Measurements from ENCODE around the gene CDC42EP4. TPM values are rescaled to one million over a fixed set of nuclear protein-coding genes. Genes with fewer than 3 reads are reported as not detected.

CDC42EP4 gene
- total and polyA plus RNA-seq, 8 donors: 23.2 to 93.3 (median 44.8) TPM

DNA sequence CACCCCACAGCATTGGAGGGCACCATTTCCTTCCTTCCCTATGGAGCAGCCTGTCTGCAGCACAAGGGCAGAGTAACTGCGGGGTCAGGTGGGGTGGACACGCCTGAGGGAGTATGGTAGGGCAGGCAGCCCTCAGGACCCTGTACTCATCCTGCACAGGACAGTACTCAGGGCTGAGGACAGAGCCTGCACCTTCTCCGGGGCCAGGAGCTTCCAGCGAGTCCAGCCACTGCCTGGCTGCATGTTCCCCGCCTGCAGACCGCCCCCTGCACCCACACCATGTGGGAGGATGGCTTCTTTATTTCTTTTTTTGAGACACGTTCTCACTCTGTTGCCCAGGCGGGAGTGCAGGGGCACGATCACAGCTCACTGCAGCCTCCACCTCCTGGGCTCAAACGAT is 47.6 kb upstream of the CDC42EP4 start:
- 80 to 91% (median 82%) methylated on average over 10 of the region's 10 CpGs for WGBS, 5 donors
- H3K27me3 ChIP-seq: no peaks in the 10 kb centered on the region
- intact Hi-C loops (cut with DNase I; ENCODE audit: low total_unique reads): no loop called here
- no peaks in the 10 kb centered on the region for H3K9me3 ChIP-seq
- TF ChIP-seq POLR2A (IDR thresholded peaks at IDR 0.05) (no peak), POLR2AphosphoS5 (IDR thresholded peaks at IDR 0.05) (no peak), EP300 (IDR thresholded peaks at IDR 0.05) (no peak)
- TF ChIP-seq, protein P1, sequence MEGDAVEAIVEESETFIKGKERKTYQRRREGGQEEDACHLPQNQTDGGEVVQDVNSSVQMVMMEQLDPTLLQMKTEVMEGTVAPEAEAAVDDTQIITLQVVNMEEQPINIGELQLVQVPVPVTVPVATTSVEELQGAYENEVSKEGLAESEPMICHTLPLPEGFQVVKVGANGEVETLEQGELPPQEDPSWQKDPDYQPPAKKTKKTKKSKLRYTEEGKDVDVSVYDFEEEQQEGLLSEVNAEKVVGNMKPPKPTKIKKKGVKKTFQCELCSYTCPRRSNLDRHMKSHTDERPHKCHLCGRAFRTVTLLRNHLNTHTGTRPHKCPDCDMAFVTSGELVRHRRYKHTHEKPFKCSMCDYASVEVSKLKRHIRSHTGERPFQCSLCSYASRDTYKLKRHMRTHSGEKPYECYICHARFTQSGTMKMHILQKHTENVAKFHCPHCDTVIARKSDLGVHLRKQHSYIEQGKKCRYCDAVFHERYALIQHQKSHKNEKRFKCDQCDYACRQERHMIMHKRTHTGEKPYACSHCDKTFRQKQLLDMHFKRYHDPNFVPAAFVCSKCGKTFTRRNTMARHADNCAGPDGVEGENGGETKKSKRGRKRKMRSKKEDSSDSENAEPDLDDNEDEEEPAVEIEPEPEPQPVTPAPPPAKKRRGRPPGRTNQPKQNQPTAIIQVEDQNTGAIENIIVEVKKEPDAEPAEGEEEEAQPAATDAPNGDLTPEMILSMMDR (IDR thresholded peaks at IDR 0.05): no peak
- H3K27ac ChIP-seq: peak overlapping the region in 2 of 5 donors; percentile 58 to 64
- no peak for DNase-seq
- peaks cover 4 to 39% (median 24%) of the 10 kb centered on the region in 4 donors for H3K4me1 ChIP-seq
- no peak overlapping the region for H3K4me3 ChIP-seq
- no peaks in the 10 kb centered on the region for H3K36me3 ChIP-seq

DNA sequence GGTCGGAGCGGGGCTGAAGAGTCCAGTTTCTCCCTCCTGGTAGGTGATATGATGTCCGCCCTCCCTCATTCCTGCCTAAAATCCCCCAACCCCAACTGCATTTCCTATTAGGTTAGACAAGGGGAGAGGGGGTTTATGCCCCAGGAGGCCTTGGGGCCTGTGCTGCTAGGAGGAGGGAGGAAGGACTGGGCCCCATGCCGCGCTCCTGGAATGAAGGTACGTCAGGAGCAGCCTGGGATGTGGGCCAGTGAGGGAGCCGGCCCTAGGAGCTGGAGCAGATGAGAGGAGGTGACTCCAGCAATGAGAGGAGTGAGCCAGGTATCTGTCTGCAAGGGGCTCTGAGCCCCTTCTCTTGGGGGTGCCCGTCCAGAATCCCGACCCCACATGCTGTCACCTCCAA is 46.9 kb upstream of the CDC42EP4 start:
- TF ChIP-seq, protein P1 (IDR thresholded peaks at IDR 0.05): no peak
- TF ChIP-seq EP300 (IDR thresholded peaks at IDR 0.05) (no peak), POLR2A (IDR thresholded peaks at IDR 0.05) (no peak), POLR2AphosphoS5 (IDR thresholded peaks at IDR 0.05) (no peak)
- intact Hi-C loops (cut with DNase I; ENCODE audit: low total_unique reads): no loop called here
- Histone ChIP-seq H3K27me3 (no peaks in the 10 kb centered on the region), H3K4me3 (no peak overlapping the region), H3K36me3 (no peaks in the 10 kb centered on the region), H3K9me3 (no peaks in the 10 kb centered on the region), H3K27ac (peak overlapping the region in 1 of 5 donors; percentile 58), H3K4me1 (peaks cover 4 to 39% (median 24%) of the 10 kb centered on the region in 4 donors)
- 88 to 94% (median 89%) methylated on average over 8 to 9 of the region's 9 CpGs for WGBS, 5 donors
- no peak for DNase-seq

DNA sequence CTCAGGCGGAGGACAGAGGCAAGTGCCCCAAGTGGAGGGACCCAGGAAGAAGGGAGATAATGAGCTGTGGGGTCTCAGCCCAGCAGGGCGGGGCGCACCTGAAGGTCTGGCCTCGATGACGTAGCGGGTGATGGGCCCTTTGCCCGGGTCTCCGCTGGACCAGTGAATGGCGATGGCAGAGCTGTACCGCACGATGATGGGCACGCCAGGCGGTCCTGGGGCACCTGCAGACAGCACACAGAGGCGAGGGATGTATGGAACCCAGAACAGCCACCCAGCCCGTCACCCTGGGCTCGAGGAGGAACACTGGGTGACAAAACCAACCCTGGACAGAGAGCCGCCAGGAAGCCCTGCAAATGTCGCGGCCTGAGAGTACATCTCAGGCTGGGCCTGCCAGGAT is 46.2 kb upstream of the CDC42EP4 start:
- TF ChIP-seq POLR2A (IDR thresholded peaks at IDR 0.05): no peak
- TF ChIP-seq, protein P1 (IDR thresholded peaks at IDR 0.05): no peak
- no peak for TF ChIP-seq POLR2AphosphoS5 (IDR thresholded peaks at IDR 0.05)
- TF ChIP-seq EP300 (IDR thresholded peaks at IDR 0.05): no peak
- no peak overlapping the region for H3K4me3 ChIP-seq
- H3K4me1 ChIP-seq: peaks cover 4 to 39% (median 24%) of the 10 kb centered on the region in 4 donors
- intact Hi-C loops (cut with DNase I; ENCODE audit: low total_unique reads): no loop called here
- H3K27me3 ChIP-seq: no peaks in the 10 kb centered on the region
- peak overlapping the region in 1 of 5 donors; percentile 74 for H3K27ac ChIP-seq
- no peak for DNase-seq
- H3K9me3 ChIP-seq: no peaks in the 10 kb centered on the region
- no peaks in the 10 kb centered on the region for H3K36me3 ChIP-seq
- WGBS, 5 donors: 90 to 97% (median 93%) methylated on average over 8 to 19 of the region's 19 CpGs

DNA sequence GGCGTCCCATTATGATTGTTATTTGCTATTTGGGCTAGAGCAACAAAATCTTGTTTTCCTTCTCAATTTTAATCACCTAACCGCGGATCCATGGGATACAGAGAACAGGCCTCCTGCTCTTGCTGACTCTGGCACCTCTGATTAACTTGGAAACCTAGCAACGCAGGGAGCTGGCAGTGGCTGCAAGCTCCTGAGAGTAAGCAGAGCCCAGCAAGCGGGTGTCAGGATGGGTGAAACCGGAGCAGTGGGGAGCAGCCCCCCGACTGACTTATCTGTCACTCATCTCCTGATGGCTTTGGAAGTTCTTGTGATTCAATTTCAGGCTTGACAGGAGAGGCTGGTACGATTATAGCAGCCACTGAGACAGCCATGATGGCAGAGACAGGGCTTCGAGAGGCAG is 45.5 kb upstream of the CDC42EP4 start:
- intact Hi-C loops (cut with DNase I; ENCODE audit: low total_unique reads): no loop called here
- Histone ChIP-seq H3K27me3 (no peaks in the 10 kb centered on the region), H3K4me3 (no peak overlapping the region), H3K9me3 (no peaks in the 10 kb centered on the region), H3K36me3 (no peaks in the 10 kb centered on the region), H3K4me1 (peaks cover 4 to 39% (median 24%) of the 10 kb centered on the region in 4 donors), H3K27ac (peak overlapping the region in 2 of 5 donors; percentile 62 to 74)
- DNase-seq: peak in 1 of 2 donors; percentile 83
- TF ChIP-seq POLR2A (IDR thresholded peaks at IDR 0.05) (no peak), POLR2AphosphoS5 (IDR thresholded peaks at IDR 0.05) (peak in 1 of 3 donors; percentile 18)
- WGBS, 5 donors: 74 to 86% (median 79%) methylated on average over 8 to 9 of the region's 9 CpGs

DNA sequence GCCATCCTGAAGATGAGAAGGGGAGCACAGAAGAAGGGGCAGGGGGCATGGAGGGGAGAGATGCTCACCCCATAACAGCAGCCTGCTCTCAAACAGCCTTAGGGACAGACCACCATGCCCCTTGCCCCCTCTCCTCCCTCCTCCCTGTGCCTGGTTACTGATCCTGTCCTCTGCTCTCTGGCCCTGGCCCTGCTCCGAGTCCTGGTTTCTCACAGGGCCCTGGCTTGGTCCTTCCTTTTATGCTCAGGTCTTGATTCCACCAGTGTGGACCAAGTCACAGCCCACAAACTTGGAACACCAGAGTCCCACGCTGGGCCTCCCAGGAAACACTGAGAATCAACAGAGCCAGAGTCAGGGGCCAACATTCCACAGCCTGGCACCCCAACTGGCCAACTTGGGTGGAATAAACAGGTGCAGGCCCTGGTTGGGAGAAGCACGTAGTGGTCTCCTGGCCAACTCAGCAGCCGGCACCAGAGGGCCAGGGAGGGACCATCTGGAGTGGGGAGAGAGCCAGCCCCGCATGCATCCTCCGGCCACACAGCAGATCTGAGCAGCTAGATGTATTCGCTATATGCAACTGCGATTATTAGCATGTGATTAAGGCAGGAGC is 44.9 kb upstream of the CDC42EP4 start:
- 78 to 85% (median 80%) methylated on average over 3 to 8 of the region's 8 CpGs for WGBS, 5 donors
- intact Hi-C loops (cut with DNase I; ENCODE audit: low total_unique reads): no loop called here
- H3K27me3 ChIP-seq: no peaks in the 10 kb centered on the region
- H3K4me1 ChIP-seq: peaks cover 4 to 39% (median 24%) of the 10 kb centered on the region in 4 donors
- H3K9me3 ChIP-seq: no peaks in the 10 kb centered on the region
- DNase-seq: no peak
- no peak for TF ChIP-seq POLR2A (IDR thresholded peaks at IDR 0.05)
- no peak for TF ChIP-seq EP300 (IDR thresholded peaks at IDR 0.05)
- TF ChIP-seq POLR2AphosphoS5 (IDR thresholded peaks at IDR 0.05): no peak
- TF ChIP-seq, protein P1 (IDR thresholded peaks at IDR 0.05): no peak
- no peaks in the 10 kb centered on the region for H3K36me3 ChIP-seq
- peak overlapping the region in 4 of 5 donors; percentile 10 to 74 (median 54) for H3K27ac ChIP-seq
- no peak overlapping the region for H3K4me3 ChIP-seq

Measured in stomach (tissue), 9 donors.